ENCODE results near the gene ERCC4.
"Not testable (repeated sequence)": the region's sequence is repeated elsewhere in the genome, so short reads cannot be mapped to it uniquely, and the experiment has no call there.

ERCC4 gene

DNA sequence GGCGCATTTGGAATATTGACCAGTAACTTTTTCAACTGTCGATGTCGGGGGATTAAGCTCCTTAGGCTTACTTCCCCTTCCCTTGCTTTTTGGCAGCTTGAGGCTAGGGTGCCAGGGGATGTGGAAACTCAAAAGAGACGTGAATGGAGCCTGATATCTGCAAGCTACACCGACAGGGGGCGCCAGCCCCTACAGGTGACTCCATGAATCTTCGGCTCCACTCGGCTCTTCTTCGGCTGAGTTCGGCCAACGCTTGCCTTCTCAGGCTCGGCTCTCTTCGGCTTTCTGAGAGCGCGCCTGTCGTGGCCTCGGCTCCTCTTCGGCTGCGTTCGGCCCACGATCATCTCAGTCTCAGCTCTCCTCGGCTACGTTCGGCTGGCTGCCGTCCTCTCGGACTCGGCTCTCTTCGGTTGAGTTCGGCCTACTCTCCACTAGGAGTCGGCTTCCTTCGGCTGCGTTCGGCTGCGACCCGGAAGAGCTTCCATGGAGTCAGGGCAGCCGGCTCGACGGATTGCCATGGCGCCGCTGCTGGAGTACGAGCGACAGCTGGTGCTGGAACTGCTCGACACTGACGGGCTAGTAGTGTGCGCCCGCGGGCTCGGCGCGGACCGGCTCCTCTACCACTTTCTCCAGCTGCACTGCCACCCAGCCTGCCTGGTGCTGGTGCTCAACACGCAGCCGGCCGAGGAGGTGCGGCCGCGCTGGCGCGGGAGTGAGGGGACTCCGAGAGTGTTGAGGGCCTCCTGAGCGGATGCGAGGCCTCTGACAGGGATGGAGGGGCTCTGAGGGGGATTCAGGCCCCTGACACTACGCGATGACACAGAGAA lies at the start of gene ERCC4:
TSS of gene ERCC4 (plus strand) at position 472 of the 827 bp plus-strand sequence. CDS start at position 484, 12 bp downstream.
- DNase-seq (ENCODE audit: low read depth) = peak; percentile 96

DNA sequence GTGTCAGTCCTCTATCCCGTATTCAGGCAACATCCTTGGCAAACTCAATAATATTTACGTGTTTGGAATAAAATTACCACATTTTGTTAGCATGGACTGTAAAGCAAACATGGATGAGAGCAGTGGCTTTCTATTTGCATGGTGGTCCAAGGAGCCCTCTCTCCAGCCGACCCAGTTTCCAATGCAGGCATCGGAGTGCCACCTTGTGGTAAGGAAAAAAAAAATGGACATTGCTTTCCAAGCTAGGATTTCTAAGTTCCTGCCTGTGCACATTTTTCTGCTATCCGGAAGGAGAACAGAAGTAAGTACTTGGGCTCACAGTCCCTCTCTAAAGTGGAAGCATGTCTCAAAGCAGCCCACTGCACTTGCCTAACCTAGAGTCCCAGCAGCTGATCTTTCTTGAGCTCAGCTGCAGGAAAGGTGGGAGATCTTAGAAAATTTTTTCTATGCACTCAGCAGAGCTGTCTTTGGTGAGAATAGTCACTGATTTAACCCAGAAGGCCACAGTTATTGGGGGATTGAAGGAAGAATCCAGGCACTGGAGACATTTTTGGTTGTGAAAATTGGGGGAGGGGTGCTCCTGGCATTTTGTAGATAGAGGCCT lies 46.0 kb upstream of the ERCC4 start:
- DNase-seq (ENCODE audit: low read depth) = no peak

DNA sequence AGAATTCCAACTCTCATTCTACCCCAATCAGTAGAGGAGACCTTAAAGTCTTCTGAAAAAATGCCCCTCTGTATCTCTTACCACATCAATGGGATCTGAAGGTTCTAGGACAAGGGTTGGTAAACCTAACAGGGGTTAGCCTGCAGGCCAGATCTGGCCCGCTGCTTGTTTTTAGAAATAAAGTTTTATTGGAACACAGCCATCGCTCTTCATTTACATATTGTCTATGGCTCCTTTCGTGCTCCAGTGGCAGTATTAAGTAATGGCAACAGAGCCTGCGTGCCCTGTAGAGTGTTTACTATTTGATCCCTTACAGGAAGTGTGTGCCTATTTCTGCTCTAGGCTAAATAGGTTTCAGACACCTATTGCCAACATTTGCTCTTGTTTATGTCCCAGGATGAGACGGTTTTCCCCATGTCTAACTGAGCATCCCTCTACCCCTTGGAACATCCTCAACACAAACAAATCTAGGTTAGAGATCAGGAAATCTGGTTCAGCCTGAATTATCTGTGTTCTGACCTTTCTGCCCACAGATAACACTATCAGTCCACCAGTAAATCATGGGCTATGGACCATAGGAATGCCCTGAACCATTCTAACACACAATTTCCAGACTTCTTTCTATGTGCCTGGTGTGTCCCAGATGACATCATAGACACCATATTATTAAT lies 44.2 kb upstream of the ERCC4 start:
- no peak for DNase-seq (ENCODE audit: low read depth)

DNA sequence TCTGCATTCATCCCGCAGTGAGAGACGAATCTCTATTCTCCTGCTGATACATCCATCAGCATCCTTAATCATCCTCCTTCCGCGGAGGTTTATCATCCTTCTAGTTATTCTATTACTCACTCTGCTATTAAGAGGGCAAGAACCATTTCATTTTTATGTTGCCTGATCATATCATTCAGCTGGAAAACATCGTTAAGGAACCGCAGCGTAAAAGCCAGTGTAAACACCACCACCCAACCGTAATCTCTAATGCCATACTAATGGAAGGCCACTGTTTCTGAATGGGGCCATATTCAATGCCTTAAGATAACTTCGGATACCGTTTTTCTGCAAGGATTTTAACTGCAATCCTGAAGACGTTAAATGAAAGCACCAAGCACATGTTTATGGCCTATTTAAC lies 36.7 kb upstream of the ERCC4 start:
- no peak for DNase-seq (ENCODE audit: low read depth)

DNA sequence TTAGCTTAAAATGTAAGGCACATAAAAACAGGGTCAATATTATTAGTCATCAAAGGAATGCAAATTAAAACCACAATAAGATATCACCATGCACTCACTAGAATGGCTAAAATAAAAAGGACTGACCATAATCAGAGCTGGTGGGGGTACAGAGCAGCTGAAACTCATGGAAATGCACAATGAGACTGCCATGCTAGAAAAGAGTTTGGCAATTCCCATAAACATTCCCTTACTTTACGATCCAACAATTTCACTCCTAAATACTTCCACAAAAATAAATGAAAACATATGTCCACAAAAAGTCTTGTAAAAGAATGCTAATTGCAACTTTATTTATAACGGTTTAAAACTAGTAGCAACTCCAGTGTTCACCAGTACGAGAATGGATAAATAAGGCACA lies 36.1 kb upstream of the ERCC4 start:
- no peak for DNase-seq (ENCODE audit: low read depth)

DNA sequence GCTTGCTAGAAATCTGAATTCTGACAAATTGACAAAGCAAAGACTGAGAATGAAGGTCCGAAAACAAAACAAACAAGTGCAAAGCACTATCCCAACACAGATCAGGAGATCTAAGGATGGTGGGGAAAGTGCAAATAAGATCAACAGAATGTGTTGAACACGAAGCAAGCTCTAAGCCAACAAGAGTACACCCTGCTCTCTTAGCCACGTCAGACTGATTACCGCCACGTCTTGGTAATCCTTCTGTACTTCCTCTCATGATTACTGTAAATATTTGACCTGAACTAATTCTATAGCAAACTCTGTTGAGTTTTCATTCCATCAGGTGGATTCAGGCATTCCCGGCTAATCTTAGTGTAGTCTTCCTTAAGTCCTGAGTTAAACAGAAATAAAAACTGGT lies 34.3 kb upstream of the ERCC4 start:
- no peak for DNase-seq (ENCODE audit: low read depth)

DNA sequence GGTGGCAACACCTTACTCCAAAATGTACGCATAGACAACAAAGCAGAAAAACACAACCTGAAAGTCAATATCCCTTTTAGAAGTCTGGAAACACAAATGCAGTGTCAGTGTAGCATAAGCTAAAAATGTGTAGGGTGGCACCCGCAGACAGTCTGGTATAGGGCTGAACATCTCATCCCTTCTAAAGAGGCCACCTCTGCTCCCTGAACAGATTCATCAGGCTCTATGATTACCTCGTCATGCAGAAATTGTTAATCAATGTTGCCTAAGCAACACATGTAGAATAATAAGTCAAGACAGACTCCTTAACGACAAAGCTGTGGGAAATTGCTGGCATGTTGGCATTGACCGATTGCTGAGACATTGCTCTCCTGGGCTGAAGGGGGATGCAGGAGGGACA lies 33.3 kb upstream of the ERCC4 start:
- DNase-seq (ENCODE audit: low read depth) = no peak

DNA sequence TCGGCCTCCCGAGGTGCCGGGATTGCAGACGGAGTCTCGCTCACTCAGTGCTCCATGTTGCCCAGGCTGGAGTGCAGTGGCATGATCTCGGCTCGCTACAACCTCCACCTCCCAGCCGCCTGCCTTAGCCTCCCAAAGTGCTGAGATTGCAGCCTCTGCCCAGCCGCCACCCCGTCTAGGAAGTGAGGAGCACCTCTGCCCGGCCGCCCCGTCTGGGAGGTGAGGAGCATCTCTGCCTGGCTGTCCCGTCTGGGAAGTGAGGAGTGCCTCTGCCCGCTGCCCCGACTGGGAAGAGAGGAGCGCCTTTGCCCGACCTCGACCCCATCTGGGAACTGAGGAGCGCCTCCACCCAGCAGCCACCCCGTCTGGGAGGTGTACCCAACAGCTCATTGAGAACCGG lies 30.6 kb upstream of the ERCC4 start:
- DNase-seq (ENCODE audit: low read depth) = not testable (repeated sequence)

DNA sequence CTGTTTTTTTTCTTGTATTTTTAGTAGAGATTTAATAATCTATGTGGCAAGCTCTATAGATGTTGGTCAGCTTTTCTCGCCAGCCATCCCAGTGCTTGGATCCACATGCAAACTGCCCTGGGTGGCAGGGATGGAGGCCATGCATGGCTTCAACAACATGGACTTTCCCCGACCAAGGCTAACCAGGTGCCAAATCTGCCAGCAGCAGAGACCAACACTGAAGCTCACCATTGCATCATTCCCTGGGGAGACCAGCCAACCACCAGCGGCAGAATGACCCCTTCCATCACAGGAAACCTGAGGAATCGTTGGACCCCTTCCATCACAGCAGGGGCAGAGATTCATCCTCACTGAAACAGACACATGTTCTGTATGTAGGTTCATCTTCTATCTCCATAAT lies 27.7 kb upstream of the ERCC4 start:
- no peak for DNase-seq (ENCODE audit: low read depth)

DNA sequence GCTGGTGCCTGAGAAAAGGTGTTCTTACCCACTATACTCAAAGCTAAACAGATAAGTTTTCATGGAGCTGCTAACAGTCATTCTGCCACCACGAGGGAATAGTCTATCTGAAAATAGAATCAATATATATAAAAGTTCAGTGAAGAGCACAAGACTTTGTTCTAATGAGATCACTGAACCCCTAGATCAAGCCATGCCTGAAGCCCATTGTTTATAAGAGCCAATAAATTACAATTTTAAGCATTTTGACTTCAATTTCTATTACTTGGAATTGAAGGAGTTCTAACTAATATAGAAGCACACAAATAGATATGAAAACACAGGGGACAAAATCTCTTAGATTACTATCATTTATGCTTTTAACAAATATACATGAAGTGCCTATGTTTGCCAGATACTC lies 24.4 kb upstream of the ERCC4 start:
- no peak for DNase-seq (ENCODE audit: low read depth)

DNA sequence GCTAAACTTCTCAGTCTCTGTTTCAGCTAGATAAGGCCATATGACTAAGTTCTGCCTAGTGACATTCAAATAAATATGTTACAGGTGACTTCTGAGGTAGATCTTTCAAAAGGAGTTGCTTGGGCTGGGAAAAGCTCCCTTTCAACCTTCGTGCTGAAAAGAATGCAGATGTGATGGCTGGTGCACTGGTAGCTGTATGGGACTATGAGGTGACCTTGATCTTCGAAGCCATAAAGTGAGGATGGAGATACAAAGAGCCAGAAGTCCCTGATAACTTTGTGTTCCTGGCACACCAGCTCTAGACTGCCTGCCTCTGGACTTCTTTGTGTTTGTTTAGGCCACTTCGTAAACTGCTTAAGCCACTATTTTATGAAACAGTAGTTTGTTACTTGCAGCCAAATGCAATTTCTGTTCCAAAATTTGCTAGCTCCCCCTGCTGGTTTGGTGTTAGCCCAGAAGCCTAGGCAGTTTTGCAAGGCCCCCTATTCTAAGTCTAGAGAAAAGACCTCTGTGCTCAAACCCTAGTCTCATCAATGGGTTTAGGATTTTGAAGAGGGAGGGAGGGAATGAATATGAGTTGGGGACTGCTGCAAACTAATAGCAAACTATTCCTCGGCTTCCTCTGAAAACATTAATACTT lies 23.3 kb upstream of the ERCC4 start:
- no peak for DNase-seq (ENCODE audit: low read depth)

DNA sequence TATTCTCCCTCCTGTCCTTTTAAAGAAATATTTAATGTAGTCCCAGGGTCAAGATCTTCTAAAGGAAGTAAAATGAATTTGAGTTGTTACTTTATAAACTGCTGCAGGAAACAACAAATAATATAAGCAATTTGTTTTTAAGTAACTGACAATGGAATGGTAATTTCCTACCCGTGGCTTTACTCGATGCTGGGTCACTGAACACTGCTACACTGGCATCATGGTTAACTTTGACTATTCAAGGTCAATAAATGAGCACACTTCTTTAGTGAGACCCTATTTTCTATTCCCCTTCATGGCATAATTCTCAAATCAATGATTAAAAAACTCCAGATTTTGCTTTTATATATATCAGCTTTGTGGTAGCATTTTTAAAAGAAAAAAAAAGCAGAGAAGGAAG lies 22.1 kb upstream of the ERCC4 start:
- DNase-seq (ENCODE audit: low read depth) = no peak

DNA sequence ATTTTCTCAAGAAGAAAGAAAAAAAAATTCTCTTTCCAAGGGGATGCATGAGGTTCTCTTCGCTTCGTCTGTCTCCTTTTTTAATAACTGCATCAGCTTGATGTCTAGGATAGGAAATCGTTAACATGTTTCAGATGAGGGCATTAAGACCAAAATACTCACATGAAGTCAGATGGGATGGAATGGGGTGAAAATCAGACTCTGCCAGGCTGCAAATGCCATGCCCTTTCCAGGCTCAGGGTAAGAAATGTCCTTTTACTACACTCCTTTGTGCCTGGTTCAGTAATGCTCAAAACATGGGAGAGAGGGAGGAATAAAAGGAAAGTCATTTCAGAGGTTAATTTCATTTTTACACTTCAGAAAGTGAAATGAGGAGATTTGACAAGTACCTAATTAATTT lies 21.7 kb upstream of the ERCC4 start:
- no peak for DNase-seq (ENCODE audit: low read depth)

DNA sequence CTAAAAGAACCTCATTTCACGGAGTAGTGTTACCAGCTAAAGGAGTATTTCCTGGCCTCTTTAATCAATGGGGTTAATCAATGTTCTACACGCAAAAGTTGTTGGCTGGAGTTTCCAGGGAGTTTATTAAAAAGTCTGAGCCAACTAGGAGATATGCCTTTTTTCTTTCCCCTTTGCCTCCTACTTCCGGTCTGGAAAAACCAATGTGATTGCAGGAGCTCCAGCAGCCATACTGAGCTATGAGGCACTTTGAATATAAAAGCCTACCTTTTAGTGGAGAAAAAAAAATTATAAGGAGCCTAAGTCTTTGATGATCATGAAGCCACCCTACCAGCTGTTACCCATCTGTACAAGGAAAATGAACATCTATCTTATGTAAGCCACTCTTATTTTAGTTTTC lies 17.9 kb upstream of the ERCC4 start:
- no peak for DNase-seq (ENCODE audit: low read depth)

DNA sequence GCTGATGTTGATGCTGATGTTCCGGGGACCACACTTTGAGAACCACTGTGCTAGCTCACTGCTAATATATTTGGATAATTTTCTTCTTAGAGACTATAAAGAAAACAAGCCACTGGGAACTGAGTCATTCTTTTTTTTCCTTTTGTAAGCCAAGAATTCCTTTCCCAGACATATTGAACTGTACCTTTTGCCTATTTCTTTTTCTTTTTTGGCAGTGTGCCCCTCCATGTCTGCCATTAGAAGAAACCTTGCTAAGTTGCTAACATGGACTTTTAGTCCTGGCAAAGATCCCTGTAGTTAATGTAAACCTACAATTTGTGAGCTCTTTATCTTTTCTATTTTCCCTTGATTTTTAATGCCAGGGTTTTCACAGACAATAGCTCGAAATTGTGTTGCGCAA lies 17.3 kb upstream of the ERCC4 start:
- DNase-seq (ENCODE audit: low read depth) = no peak

DNA sequence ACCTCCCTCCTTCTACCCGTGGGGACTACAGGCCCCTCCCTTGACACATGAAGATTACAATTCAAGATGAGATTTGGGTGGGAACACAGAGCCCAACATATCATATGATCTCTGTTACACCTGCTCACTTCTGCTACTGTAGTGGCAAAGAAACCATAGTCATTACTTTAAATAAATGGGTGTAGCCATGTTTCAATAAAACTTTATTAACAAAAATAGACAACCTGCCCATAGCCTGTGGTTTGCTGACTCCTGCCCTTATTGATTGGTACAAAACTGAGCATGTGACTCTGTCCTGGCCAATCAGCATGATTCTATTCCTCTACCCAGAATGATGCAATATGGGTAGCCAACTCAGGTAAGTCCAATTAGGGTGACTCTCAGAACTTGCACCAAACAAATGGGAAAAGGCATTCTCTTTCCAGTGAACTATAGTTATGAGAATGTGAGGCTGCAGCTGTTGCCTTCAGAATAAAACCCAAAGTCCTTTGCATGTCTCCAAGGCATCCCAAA lies 15.7 kb upstream of the ERCC4 start:
- DNase-seq (ENCODE audit: low read depth) = no peak

DNA sequence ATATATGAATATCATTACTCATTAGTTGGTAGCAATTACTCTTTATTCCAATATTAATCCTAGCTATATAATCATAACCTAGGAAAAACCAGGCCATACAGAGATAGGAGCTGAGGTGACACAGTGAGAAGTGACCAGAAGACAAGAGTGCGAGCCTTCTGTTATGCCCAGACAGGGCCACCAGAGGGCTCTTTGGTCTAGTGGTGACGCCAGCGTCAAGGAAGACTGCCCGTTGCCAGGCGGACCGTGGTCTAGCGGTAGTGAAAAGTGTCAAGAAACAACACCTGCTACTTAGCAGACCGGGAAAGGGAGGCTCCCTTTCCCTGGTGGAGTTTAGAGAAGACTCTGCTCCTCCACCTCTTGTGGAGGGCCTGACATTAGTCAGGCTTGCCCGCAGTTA lies 15.1 kb upstream of the ERCC4 start:
- not testable (repeated sequence) for DNase-seq (ENCODE audit: low read depth)

DNA sequence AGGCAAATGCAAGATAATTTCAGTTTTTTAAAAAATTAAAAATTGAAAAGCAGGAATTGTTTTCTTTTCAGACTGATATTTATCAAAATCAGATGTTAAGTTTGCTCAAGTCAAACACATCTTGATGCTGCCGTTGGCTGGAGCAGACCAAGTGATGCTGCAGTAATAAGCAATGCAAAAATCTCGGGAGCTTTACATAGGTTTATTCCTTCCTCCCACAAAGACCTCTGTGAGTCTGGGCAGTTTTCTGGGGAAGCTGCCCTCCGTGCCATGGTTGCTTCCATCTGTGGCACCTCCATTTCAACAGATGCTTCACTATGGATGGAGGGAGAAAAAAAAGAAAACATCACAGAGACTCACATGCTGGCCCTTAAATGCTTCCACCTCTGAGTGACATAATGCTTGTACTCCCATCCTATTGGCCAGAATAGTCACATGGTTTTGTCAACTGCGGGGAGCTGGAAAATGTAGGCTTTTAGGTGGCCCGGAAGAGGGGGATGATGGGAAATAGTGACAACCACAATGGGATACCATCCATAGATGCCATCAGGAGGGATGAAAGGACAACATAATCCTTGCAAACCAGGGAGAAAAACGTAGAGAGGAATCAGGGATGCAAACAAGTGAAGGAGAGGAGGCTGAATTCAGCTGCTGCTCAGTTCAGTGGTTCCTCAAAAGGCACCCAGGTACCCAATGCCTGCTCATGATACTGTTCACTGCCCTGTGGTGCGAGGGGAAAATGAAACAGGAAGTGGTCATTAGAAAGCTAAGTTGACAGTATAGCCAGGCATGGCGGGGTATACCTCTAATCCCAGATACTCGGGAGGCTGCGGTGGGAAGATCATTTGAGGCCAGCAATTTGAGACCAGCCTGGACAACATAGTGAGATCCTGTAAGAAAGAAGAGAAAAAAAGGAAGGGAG lies 13.5 kb upstream of the ERCC4 start:
- DNase-seq (ENCODE audit: low read depth) = no peak

DNA sequence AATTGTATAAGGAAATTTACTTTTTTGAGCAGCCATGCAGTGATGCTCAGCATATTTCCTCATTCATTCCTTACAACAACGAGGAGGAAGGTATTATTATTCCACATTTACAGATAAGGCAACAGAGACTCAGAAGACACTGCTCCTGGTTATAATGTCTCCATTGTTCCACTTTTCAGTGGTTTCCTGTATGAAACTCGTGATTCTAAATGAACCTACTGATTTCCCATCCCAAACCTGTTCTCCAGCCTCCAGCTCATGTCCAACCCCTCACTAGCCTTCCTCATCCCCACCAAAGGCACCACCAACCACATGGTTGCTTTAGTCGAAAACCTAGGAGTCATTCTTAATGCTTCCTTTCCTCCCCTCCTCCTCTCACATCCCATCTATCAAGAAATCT lies 12.5 kb upstream of the ERCC4 start:
- no peak for DNase-seq (ENCODE audit: low read depth)

DNA sequence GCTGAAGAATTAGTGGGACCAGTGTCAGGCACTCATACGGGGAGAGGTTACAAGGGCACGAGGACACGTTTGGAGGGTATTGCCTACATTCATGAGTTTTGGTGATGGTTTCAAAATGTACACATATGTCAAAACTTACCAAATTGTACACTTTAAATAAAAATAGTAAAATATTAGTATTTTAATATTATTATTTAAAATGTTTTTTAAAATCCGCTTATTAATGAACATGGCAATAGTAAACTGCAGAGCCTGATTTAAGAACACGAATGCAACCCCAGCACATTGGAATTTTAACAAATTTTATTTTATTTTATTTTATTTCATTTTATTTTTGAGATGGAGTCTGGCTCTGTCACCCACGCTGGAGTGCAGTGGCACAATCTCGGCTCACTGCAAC lies 10.9 kb upstream of the ERCC4 start:
- no peak for DNase-seq (ENCODE audit: low read depth)

DNA sequence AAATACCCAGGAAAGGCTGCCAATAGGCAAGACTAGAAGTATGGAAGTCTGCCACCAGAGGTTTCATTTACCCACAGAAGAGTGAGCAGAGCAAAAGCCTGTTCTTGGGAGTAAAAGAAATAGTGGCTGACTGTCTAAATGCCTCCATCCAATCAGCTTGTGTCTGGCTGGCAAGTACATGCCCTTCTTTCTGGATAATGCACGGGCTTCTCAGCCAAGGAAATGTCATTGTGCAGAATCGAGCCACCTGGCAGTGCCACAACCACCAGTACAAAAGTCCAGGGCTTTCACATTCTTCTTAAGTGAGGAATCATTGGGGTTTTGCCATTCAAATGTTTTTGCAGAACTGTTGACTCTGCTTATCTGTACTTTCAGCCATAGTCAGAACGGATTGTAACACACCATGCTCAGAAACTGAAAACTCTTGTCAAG lies 10.1 kb upstream of the ERCC4 start:
- no peak for DNase-seq (ENCODE audit: low read depth)
